ENCODE results near the gene DEFB124.
"Not testable (repeated sequence)": the region's sequence is repeated elsewhere in the genome, so short reads cannot be mapped to it uniquely, and the experiment has no call there.

The DEFB124 gene

DNA sequence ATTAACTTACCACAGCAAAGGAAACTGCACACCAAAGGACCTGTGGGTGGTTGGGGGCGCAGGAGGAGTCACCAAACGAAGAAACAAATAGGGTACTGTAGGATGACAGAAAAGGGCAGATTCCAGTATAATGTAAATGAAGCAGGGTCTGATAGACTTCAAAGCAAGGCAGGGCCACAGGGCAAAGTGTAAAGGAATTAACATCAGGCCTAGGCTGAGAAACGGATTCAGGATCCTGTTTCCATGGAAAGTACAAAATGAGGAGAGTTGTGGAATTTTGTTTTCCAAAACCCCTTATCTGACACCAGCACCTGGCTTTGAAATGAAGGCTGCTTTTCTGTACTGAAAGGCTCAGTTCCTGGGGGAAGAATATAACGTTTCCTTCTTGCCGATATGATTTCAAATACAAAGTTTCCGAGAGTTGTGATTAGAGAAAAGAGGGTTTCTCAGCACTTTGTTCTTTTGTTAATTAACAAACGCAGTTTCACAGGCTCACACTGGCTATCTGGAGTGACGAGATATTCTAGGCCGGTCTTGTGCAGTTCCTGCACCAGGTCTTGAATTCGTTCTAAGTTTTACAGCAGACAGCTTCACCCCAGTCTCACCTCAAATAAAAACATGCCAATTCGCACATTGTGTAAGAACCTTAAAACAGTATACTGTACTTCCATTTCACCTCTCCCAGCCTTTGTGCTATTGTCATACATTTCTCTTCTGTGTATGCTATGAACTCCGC lies 28.7 kb downstream of the DEFB124 start:
- Histone ChIP-seq H3K9me3 (ENCODE audit: control insufficient read depth, low read length) (no peaks in the 10 kb centered on the region), H3K27me3 (ENCODE audit: control insufficient read depth, insufficient read depth, low read length) (no peaks in the 10 kb centered on the region), H3K36me3 (ENCODE audit: control insufficient read depth, insufficient read depth, low read length) (no peaks in the 10 kb centered on the region), H3K4me1 (ENCODE audit: control insufficient read depth, insufficient read depth, low read length) (no peaks in the 10 kb centered on the region), H3K4me3 (ENCODE audit: low read length) (no peak overlapping the region), H3K9ac (ENCODE audit: low read length) (no peak overlapping the region)

- Histone ChIP-seq H3K36me3 (ENCODE audit: control insufficient read depth, insufficient read depth, low read length) (no peaks in the 10 kb centered on the region), H3K4me3 (ENCODE audit: low read length) (no peak within 1 kb of the TSS), H3K9ac (ENCODE audit: low read length) (no peak within 1 kb of the TSS), H3K4me1 (ENCODE audit: control insufficient read depth, insufficient read depth, low read length) (no peaks in the 10 kb centered on the region), H3K9me3 (ENCODE audit: control insufficient read depth, low read length) (no peaks in the 10 kb centered on the region), H3K27me3 (ENCODE audit: control insufficient read depth, insufficient read depth, low read length) (no peaks in the 10 kb centered on the region)
Observed at GRCh38 chr20:31440012-31440659, 34.8 kb downstream of the DEFB124 start, which contains the start of gene DEFB123. DEFB123 (plus strand) TSS chr20:31440632; CDS start chr20:31440699, 67 bp downstream.

- H3K9ac ChIP-seq (ENCODE audit: low read length), result no peak overlapping the region
- H3K9me3 ChIP-seq (ENCODE audit: control insufficient read depth, low read length), result no peaks in the 10 kb centered on the region
- H3K27me3 ChIP-seq (ENCODE audit: control insufficient read depth, insufficient read depth, low read length), result no peaks in the 10 kb centered on the region
- no peak overlapping the region for H3K4me3 ChIP-seq (ENCODE audit: low read length)
- H3K36me3 ChIP-seq (ENCODE audit: control insufficient read depth, insufficient read depth, low read length), result no peaks in the 10 kb centered on the region
- H3K4me1 ChIP-seq (ENCODE audit: control insufficient read depth, insufficient read depth, low read length), result no peaks in the 10 kb centered on the region
Observed at GRCh38 chr20:31430568-31431115, 44.3 kb downstream of the DEFB124 start.

DNA sequence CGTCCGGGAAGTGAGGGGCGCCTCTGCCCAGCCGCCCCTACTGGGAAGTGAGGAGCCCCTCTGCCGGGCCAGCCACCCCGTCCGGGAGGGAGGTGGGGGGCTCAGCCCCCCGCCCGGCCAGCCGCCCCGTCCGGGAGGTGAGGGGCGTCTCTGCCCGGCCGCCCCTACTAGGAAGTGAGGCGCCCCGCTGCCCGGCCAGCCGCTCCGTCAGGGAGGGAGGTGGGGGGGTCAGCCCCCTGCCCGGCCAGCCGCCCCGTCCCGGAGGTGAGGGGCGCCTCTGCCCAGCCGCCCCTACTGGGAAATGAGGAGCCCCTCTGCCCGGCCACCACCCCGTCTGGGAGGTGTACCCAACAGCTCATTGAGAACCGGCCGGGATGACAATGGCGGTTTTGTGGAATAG lies 47.4 kb downstream of the DEFB124 start:
- H3K9ac ChIP-seq (ENCODE audit: low read length); H3K4me3 ChIP-seq (ENCODE audit: low read length); H3K4me1 ChIP-seq (ENCODE audit: control insufficient read depth, insufficient read depth, low read length); H3K27me3 ChIP-seq (ENCODE audit: control insufficient read depth, insufficient read depth, low read length); H3K9me3 ChIP-seq (ENCODE audit: control insufficient read depth, low read length); H3K36me3 ChIP-seq (ENCODE audit: control insufficient read depth, insufficient read depth, low read length): not testable (repeated sequence)

DNA sequence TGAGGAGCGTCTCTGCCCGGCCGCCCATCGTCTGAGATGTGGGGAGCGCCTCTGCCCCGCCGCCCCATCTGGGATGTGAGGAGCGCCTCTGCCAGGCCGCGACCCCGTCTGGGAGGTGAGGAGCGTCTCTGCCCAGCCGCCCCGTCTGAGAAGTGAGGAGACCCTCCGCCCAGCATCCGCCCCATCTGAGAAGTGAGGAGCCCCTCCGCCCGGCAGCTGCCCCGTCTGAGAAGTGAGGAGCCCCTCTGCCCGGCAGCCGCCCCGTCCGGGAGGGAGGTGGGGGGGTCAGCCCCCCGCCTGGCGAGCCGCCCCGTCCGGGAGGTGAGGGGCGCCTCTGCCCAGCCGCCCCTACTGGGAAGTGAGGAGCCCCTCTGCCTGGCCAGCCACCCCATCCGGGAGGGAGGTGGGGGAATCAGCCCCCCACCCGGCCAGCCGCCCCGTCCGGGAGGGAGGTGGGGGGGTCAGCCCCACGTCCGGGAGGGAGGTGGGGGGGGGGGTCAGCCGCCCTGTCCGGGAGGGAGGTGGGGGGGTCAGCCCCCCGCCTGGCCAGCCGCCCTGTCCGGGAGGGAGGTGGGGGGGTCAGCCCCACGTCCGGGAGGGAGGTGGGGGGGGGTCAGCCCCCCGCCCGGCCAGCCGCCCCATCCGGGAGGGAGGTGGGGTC lies 47.9 kb downstream of the DEFB124 start:
- not testable (repeated sequence) for H3K4me3 ChIP-seq (ENCODE audit: low read length); H3K4me1 ChIP-seq (ENCODE audit: control insufficient read depth, insufficient read depth, low read length); H3K27me3 ChIP-seq (ENCODE audit: control insufficient read depth, insufficient read depth, low read length); H3K9me3 ChIP-seq (ENCODE audit: control insufficient read depth, low read length); H3K36me3 ChIP-seq (ENCODE audit: control insufficient read depth, insufficient read depth, low read length); H3K9ac ChIP-seq (ENCODE audit: low read length)

GRCh38 chr20:31425797-31426196 lies 49.1 kb downstream of the DEFB124 start:
- Histone ChIP-seq H3K4me1 (ENCODE audit: control insufficient read depth, insufficient read depth, low read length) (no peaks in the 10 kb centered on the region), H3K27me3 (ENCODE audit: control insufficient read depth, insufficient read depth, low read length) (no peaks in the 10 kb centered on the region), H3K9ac (ENCODE audit: low read length) (no peak overlapping the region), H3K9me3 (ENCODE audit: control insufficient read depth, low read length) (no peaks in the 10 kb centered on the region), H3K36me3 (ENCODE audit: control insufficient read depth, insufficient read depth, low read length) (no peaks in the 10 kb centered on the region), H3K4me3 (ENCODE audit: low read length) (no peak overlapping the region)

GRCh38 chr20:31418307-31418706 lies 56.6 kb downstream of the DEFB124 start:
- no peaks in the 10 kb centered on the region for H3K27me3 ChIP-seq (ENCODE audit: control insufficient read depth, insufficient read depth, low read length)
- H3K36me3 ChIP-seq (ENCODE audit: control insufficient read depth, insufficient read depth, low read length), result no peaks in the 10 kb centered on the region
- no peak overlapping the region for H3K4me3 ChIP-seq (ENCODE audit: low read length)
- no peak overlapping the region for H3K9ac ChIP-seq (ENCODE audit: low read length)
- no peaks in the 10 kb centered on the region for H3K9me3 ChIP-seq (ENCODE audit: control insufficient read depth, low read length)
- H3K4me1 ChIP-seq (ENCODE audit: control insufficient read depth, insufficient read depth, low read length), result no peaks in the 10 kb centered on the region

GRCh38 chr20:31415653-31416052 lies 59.3 kb downstream of the DEFB124 start:
- Histone ChIP-seq H3K9ac (ENCODE audit: low read length) (no peak overlapping the region), H3K36me3 (ENCODE audit: control insufficient read depth, insufficient read depth, low read length) (no peaks in the 10 kb centered on the region), H3K4me3 (ENCODE audit: low read length) (no peak overlapping the region), H3K27me3 (ENCODE audit: control insufficient read depth, insufficient read depth, low read length) (no peaks in the 10 kb centered on the region), H3K9me3 (ENCODE audit: control insufficient read depth, low read length) (no peaks in the 10 kb centered on the region), H3K4me1 (ENCODE audit: control insufficient read depth, insufficient read depth, low read length) (no peaks in the 10 kb centered on the region)
